Smooth muscle cell (in vitro differentiated cells): ENCODE measurements around the gene C3orf70. TPM values are rescaled to one million over a fixed set of nuclear protein-coding genes. Genes with fewer than 3 reads are reported as not detected.
A peak's percentile ranks its signal among the peaks of the same experiment; 100 is the strongest.

Source experiments
- DNase-seq: peaks from one replicate; lab custom pipeline; 2025; ENCODE audit not compliant: unreplicated experiment; lab: John Stamatoyannopoulos, UW
- H2AFZ ChIP-seq: fragments of 200-600 bp; sonication (generic); 2 replicates; pipeline ENCODE4 v1.6.0; 2016; ENCODE audit warnings: antibody characterized with exemption, low read depth, mild to moderate bottlenecking
- H3F3A ChIP-seq: fragments of 200-600 bp; sonication (generic); 2 replicates; pipeline ENCODE4 v1.6.0; 2017; ENCODE audit warnings: antibody characterized with exemption, low read depth
- H3K27ac ChIP-seq: fragments of 200-600 bp; sonication (generic); 2 replicates; pipeline ENCODE4 v1.5.1; 2016; ENCODE audit warnings: low read depth, mild to moderate bottlenecking
- H3K27me3 ChIP-seq: fragments of 200-600 bp; sonication (generic); 2 replicates; pipeline ENCODE4 v1.6.1; 2016; ENCODE audit warnings: low read depth, mild to moderate bottlenecking
- H3K36me3 ChIP-seq: fragments of 200-600 bp; sonication (generic); 2 replicates; pipeline ENCODE4 v1.5.1; 2016; ENCODE audit warnings: low read depth
- H3K4me1 ChIP-seq: fragments of 200-600 bp; sonication (generic); 2 replicates; pipeline ENCODE4 v1.5.1; 2016; ENCODE audit warnings: low read depth
- H3K4me2 ChIP-seq: fragments of 200-600 bp; sonication (generic); 2 replicates; pipeline ENCODE4 v1.6.0; 2016; ENCODE audit warnings: mild to moderate bottlenecking
- H3K4me3 ChIP-seq: fragments of 200-600 bp; sonication (generic); 2 replicates; pipeline ENCODE4 v1.5.1; 2016; ENCODE audit warnings: mild to moderate bottlenecking
- H3K79me2 ChIP-seq: fragments of 200-600 bp; sonication (generic); 2 replicates; pipeline ENCODE4 v1.6.0; 2016; ENCODE audit warnings: low read depth, mild to moderate bottlenecking
- H3K9ac ChIP-seq: fragments of 200-600 bp; sonication (generic); 2 replicates; pipeline ENCODE4 v1.6.0; 2016; ENCODE audit warnings: low read depth
- H3K9me3 ChIP-seq: fragments of 200-600 bp; sonication (generic); replicated peaks from 2 replicates; pipeline ENCODE4 v1.5.1; 2016; ENCODE audit warnings: low read depth
- H4K20me1 ChIP-seq: fragments of 200-600 bp; sonication (generic); 2 replicates; pipeline ENCODE4 v1.6.0; 2016; ENCODE audit warnings: low read depth
- WGBS: methylation state at CpG from one replicate; pipeline ENCODE4 v1.1.7; 2016; ENCODE audit warnings: low lambda C conversion rate; 5-methylcytosine and 5-hydroxymethylcytosine counted together
- polyA plus RNA-seq: library from polyadenylated mRNA; unstranded; fragments of >200 nt; fragmentation: Nextera tagmentation; extraction: Ambion mirVana; gene quantifications from 2 replicates; pipeline ENCODE4 v1.2.1, GENCODE V29; 2016
- total RNA-seq: library from RNA; depleted of rRNA; stranded (reverse); fragments of >200 nt; gene quantifications from 2 replicates; pipeline ENCODE4 v1.2.3, GENCODE V29; 2014
- TF ChIP-seq, protein P1 (sequence below): fragments of 200-600 bp; sonication (generic); IDR thresholded peaks from 2 replicates; pipeline ENCODE4 v1.5.1; 2017; ENCODE audit warnings: borderline replicate concordance, mild to moderate bottlenecking, antibody characterized with exemption; ENCODE audit not compliant: insufficient read depth, poor library complexity, severe bottlenecking

C3orf70 gene
- total and polyA plus RNA-seq, 2 experiments from 2014 or later, result 0.23 to 0.72 TPM

DNA sequence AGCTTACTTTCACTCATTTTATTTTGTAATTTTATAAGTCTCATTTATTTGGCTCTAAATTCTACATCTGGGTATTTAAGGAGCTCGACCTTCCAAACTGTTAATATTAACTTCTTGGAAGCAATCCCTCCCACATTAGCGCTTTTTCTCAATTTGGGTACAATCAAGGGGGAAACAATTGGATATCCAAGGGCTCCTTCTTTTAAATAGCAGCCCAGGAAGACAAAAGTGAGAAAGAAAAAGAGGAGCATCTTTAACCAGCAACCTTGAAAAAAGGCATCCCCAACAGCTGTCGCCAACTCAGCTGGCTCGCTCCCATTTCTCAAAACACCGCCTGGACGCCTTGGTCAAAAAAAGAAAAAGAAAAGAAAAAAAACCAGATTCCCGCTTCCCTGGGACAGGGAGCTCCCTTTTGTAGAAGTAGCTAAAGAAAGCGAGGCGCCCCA lies 873 bp downstream of the C3orf70 start:
- no peaks in the 10 kb centered on the region for H3F3A ChIP-seq
- no peaks in the 10 kb centered on the region for H3K9me3 ChIP-seq
- no peaks in the 10 kb centered on the region for H3K79me2 ChIP-seq
- H3K9ac ChIP-seq, result no peak overlapping the region
- H4K20me1 ChIP-seq, result no peaks in the 10 kb centered on the region
- TF ChIP-seq, protein P1, sequence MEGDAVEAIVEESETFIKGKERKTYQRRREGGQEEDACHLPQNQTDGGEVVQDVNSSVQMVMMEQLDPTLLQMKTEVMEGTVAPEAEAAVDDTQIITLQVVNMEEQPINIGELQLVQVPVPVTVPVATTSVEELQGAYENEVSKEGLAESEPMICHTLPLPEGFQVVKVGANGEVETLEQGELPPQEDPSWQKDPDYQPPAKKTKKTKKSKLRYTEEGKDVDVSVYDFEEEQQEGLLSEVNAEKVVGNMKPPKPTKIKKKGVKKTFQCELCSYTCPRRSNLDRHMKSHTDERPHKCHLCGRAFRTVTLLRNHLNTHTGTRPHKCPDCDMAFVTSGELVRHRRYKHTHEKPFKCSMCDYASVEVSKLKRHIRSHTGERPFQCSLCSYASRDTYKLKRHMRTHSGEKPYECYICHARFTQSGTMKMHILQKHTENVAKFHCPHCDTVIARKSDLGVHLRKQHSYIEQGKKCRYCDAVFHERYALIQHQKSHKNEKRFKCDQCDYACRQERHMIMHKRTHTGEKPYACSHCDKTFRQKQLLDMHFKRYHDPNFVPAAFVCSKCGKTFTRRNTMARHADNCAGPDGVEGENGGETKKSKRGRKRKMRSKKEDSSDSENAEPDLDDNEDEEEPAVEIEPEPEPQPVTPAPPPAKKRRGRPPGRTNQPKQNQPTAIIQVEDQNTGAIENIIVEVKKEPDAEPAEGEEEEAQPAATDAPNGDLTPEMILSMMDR, result no peak
- H3K27me3 ChIP-seq, result peaks cover 73% of the 10 kb centered on the region
- WGBS, result 6% methylated on average over 9 of the region's 9 CpGs
- H3K36me3 ChIP-seq, result no peaks in the 10 kb centered on the region
- no peak overlapping the region for H3K27ac ChIP-seq
- peak overlapping the region; percentile 67 for H3K4me3 ChIP-seq
- H3K4me1 ChIP-seq, result peaks cover 18% of the 10 kb centered on the region
- H2AFZ ChIP-seq, result peak overlapping the region; percentile 92
- peak overlapping the region; percentile 92 for H3K4me2 ChIP-seq
- DNase-seq, result no peak

DNA sequence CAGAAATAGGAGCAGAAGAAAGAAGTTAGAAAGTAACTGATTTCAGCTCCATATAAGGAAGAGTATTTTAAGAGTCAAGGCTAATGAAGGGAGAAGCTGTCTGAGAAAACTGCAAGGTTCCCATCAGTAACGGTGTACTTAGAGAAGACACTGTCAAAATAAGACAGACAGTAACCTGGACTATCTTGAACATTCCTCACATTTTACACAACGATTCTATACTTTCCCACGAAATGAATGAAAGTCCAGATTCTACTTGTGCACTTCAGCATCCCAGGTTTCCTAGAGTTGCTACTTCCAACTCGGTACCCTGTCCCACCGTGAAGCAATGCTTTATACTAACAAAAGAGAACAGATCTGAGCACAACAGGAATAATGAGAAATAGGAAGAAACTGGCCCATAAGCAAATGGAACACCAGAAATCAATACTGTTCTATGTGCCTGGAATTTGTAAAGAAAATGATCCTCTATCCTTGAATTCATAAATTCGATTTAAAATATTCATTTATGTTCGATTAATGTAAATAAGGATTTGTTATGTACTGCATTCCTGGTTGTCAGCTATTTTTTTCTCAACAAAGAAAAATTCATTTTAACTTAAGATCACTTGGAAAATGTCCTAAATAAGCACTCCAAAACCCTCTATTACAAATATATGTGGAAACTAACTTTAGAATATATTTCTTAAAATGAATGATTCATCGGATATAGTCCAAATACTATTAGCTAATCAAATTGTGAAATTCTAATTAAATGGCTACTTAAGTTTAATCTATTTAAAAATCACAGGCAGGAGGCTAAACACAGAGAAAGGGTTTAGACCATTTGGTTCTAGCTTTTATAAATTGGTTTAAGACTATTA lies 1.5 kb downstream of the C3orf70 start:
- no peaks in the 10 kb centered on the region for H3F3A ChIP-seq
- H3K36me3 ChIP-seq, result no peaks in the 10 kb centered on the region
- 81% methylated on average over 8 of the region's 8 CpGs for WGBS
- H3K27me3 ChIP-seq, result peaks cover 73% of the 10 kb centered on the region
- H3K79me2 ChIP-seq, result no peaks in the 10 kb centered on the region
- no peak overlapping the region for H3K9ac ChIP-seq
- H4K20me1 ChIP-seq, result no peaks in the 10 kb centered on the region
- no peaks in the 10 kb centered on the region for H3K9me3 ChIP-seq
- H3K27ac ChIP-seq, result no peak overlapping the region
- no peak for DNase-seq
- peak overlapping the region; percentile 67 for H3K4me3 ChIP-seq
- H3K4me2 ChIP-seq, result peak overlapping the region; percentile 92
- peaks cover 18% of the 10 kb centered on the region for H3K4me1 ChIP-seq
- peak overlapping the region; percentile 92 for H2AFZ ChIP-seq
- TF ChIP-seq, protein P1, result no peak

DNA sequence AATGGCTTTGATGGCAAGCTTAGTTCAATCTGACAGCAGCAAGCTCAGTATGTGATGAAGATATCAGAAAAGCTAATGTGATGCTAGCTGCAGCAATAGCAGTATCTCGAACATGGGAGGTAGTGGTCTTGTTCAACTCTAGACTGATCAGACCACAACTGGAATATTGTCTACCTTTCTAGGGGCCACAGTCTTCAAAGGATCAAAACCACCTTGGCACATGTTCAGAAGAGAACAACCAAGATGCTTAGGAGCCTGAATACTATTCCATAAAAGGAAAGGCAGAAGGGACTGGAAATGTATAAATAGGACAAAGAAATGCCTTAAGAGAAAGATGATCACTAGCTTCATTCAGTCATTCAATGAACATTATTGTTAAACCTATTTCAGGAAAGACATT lies 2.3 kb downstream of the C3orf70 start:
- no peak overlapping the region for H3K4me2 ChIP-seq
- H3K9me3 ChIP-seq, result no peaks in the 10 kb centered on the region
- no peaks in the 10 kb centered on the region for H3K36me3 ChIP-seq
- 92% methylated on average over 1 of the region's 1 CpG for WGBS
- H3K27ac ChIP-seq, result no peak overlapping the region
- no peaks in the 10 kb centered on the region for H3K79me2 ChIP-seq
- H3K9ac ChIP-seq, result no peak overlapping the region
- H2AFZ ChIP-seq, result no peak overlapping the region
- H3K27me3 ChIP-seq, result peaks cover 69% of the 10 kb centered on the region
- H3K4me3 ChIP-seq, result no peak overlapping the region
- TF ChIP-seq, protein P1, result no peak
- no peaks in the 10 kb centered on the region for H4K20me1 ChIP-seq
- no peaks in the 10 kb centered on the region for H3F3A ChIP-seq
- no peak for DNase-seq
- peaks cover 18% of the 10 kb centered on the region for H3K4me1 ChIP-seq
